Right lobe of liver (tissue), 6 donors: ENCODE measurements around the gene KRT83. TPM values are rescaled to one million over a fixed set of nuclear protein-coding genes. Genes with fewer than 3 reads are reported as not detected.

Experiments used
- ATAC-seq, 4 donors: fragments of 200-7000 bp; cut with Tn5 transposase; one replicate each; pipeline ENCODE4 v1.9.1; 2020; ENCODE audit warnings: mild to moderate bottlenecking in 4 of 4, moderate library complexity in 4 of 4
- DNase-seq, 3 donors: peaks; one replicate each; pipeline ENCODE4 v3.0.0-alpha.2; 2020
- H3K27ac ChIP-seq, 3 donors: fragments of 200-600 bp; one replicate each; pipeline ENCODE4 v1.8.0; 2022
- H3K27me3 ChIP-seq, 2 donors: fragments of 200-600 bp; one replicate each; pipeline ENCODE4 v1.8.0; 2022
- H3K36me3 ChIP-seq, 4 donors: fragments of 200-600 bp; sonication (generic) in 1 of 4; one replicate each; pipeline versions ENCODE4 v1.5.1 to v1.8.0; 2017 to 2022; ENCODE audit warnings: control low read depth in 1 of 4
- H3K4me1 ChIP-seq, 4 donors: fragments of 200-600 bp; sonication (generic) in 1 of 4; one replicate each; pipeline versions ENCODE4 v1.5.1 to v1.8.0; 2017 to 2022; ENCODE audit warnings: control low read depth in 1 of 4
- H3K4me3 ChIP-seq, 3 donors: fragments of 200-600 bp; one replicate each; pipeline ENCODE4 v1.8.0; 2022
- H3K9me3 ChIP-seq, 4 donors: fragments of 200-600 bp; sonication (generic) in 1 of 4; one replicate each; pipeline versions ENCODE4 v1.5.1 to v1.8.0; 2017 to 2022; ENCODE audit warnings: control low read depth in 1 of 4
- CTCF ChIP-seq, 4 donors: fragments of 200-600 bp in 3 of 4; fragments of 450-650 bp in 1 of 4; IDR thresholded peaks; one replicate each; pipeline versions ENCODE4 v1.5.1 to v1.8.0; 2016 to 2022; ENCODE audit warnings: antibody characterized with exemption in 4 of 4, mild to moderate bottlenecking in 2 of 4
- POLR2A ChIP-seq: fragments of 450-650 bp; IDR thresholded peaks from one replicate; pipeline ENCODE4 v1.6.1; 2017; ENCODE audit warnings: antibody characterized with exemption, mild to moderate bottlenecking
- WGBS: methylation state at CpG from one replicate; pipeline ENCODE4 v1.1.6; 2018; ENCODE audit warnings: low coverage, low lambda C conversion rate; ENCODE audit not compliant: insufficient coverage; ENCODE audit errors: missing lambda C conversion rate; 5-methylcytosine and 5-hydroxymethylcytosine counted together
- intact Hi-C, 2 donors: fragments of 100-400 bp; cut with DNase I; formaldehyde crosslinking; loops; one replicate each; pipeline versions ENCODE4 v1.11.2 to v1.14.1; 2022
- total RNA-seq, 6 experiments: library from RNA; depleted of rRNA in 2 of 6; stranded (reverse); fragments of >200 nt in 2 of 6; fragmentation: NEBNext Ultra II Directional in 3 of 6; extraction: Animal tissue kit (Norgen Biotek cat#: 25700) in 3 of 6; gene quantifications; one replicate each; pipeline versions ENCODE4 v1.1.0 to v1.2.4, GENCODE V29; 2016 to 2023
- donor health status: DM: no; HTN: yes; CAD: no.
- donor health status: DM: no; HTN: no; CAD: no.
- donor health status: DM: no; HTN: no; CAD: no.
- donor health status: DM: no; HTN: yes; CAD: no.
- donor health status: DM: no; HTN: yes; CAD: no.

The KRT83 gene
- total RNA-seq, 6 experiments from 2014 or later, result not detected

DNA sequence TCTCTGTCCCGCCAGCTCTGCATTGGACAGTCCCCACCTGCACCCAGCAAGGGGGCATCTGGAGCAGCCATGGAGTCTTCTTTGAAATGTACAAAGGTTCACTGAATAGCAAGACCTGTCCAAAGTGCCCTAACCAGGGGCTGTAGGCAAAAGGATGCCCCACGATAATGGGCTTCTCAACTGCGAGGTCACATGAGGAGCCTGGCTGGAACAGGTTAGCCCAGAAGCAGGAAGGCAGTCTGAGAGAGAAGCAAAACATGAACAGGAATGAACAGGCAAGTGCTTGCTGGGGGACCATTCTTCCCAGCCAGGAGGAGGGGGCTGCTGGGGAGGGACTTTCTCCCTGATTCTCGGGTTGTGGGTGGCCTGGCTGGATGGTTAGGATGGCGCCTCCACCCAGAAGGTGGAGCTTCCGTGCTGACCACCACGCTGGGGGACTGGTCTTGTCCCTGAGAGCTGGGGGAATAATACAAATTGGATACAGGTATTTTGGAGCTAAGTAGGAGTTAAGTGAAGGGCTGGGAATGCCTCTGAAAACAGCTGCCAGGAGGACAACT is 39.0 kb upstream of the KRT83 start:
- Histone ChIP-seq H3K9me3 (no peaks in the 10 kb centered on the region), H3K4me1 (peaks cover 0 to 8% (median 0%) of the 10 kb centered on the region in 4 donors), H3K27me3 (no peaks in the 10 kb centered on the region), H3K36me3 (no peaks in the 10 kb centered on the region), H3K4me3 (no peak overlapping the region), H3K27ac (no peak overlapping the region)
- intact Hi-C loops, result loop anchor here in 1 of 2 donors (10.0 kb wide), 1 partner anchor 515 kb away; no protein-coding TSS in a partner anchor
- 79% methylated on average over 6 of the region's 7 CpGs for WGBS
- no peak for TF ChIP-seq POLR2A
- no peak for TF ChIP-seq CTCF (IDR thresholded peaks at IDR 0.05)
- DNase-seq (no peak), ATAC-seq (no peak)

- Histone ChIP-seq H3K4me3 (no peak overlapping the region), H3K27ac (no peak overlapping the region), H3K4me1 (peaks cover 0 to 8% (median 0%) of the 10 kb centered on the region in 4 donors), H3K27me3 (no peaks in the 10 kb centered on the region), H3K36me3 (no peaks in the 10 kb centered on the region), H3K9me3 (no peaks in the 10 kb centered on the region)
- ATAC-seq (peak in 1 of 4 donors; percentile 8), DNase-seq (no peak)
- WGBS, result 47% methylated on average over 2 of the region's 5 CpGs
- intact Hi-C loops, result loop anchor here in 1 of 2 donors (10.0 kb wide), 1 partner anchor 515 kb away; no protein-coding TSS in a partner anchor
- TF ChIP-seq POLR2A (no peak), CTCF (IDR thresholded peaks at IDR 0.05) (no peak)
These were observed 38.4 kb upstream of the KRT83 start for GRCh38 chr12:52359621-52360061.

- intact Hi-C loops, result no loop called here
- Histone ChIP-seq H3K27me3 (no peaks in the 10 kb centered on the region), H3K27ac (no peak overlapping the region), H3K4me3 (no peak overlapping the region), H3K4me1 (peaks cover 0 to 8% (median 0%) of the 10 kb centered on the region in 4 donors), H3K36me3 (no peaks in the 10 kb centered on the region), H3K9me3 (no peaks in the 10 kb centered on the region)
- WGBS, result 46% methylated on average over 4 of the region's 5 CpGs
- TF ChIP-seq POLR2A, result no peak
- no peak for TF ChIP-seq CTCF (IDR thresholded peaks at IDR 0.05)
- DNase-seq (peak in 1 of 3 donors; percentile 13), ATAC-seq (no peak)
These were observed 37.6 kb upstream of the KRT83 start for GRCh38 chr12:52358575-52359350.

GRCh38 chr12:52356762-52357580 is 35.8 kb upstream of the KRT83 start:
- H3K27ac ChIP-seq, result no peak overlapping the region
- H3K36me3 ChIP-seq, result no peaks in the 10 kb centered on the region
- no peaks in the 10 kb centered on the region for H3K9me3 ChIP-seq
- no peak overlapping the region for H3K4me3 ChIP-seq
- TF ChIP-seq POLR2A (no peak), CTCF (IDR thresholded peaks at IDR 0.05) (no peak)
- H3K27me3 ChIP-seq, result no peaks in the 10 kb centered on the region
- DNase-seq, result peak in 2 of 3 donors; percentile 1 to 21
- ATAC-seq, result no peak
- intact Hi-C loops, result no loop called here
- peaks cover 0 to 3% (median 0%) of the 10 kb centered on the region in 4 donors for H3K4me1 ChIP-seq
- WGBS, result 80% methylated on average over 5 of the region's 20 CpGs
